Measurements from ENCODE around the gene GIGYF2.
A peak's percentile ranks its signal among the peaks of the same experiment; 100 is the strongest.

GIGYF2 gene

GRCh38 chr2:232770207-232770606 is 73.1 kb downstream of the GIGYF2 start:
- DNase-seq, result no peak

GRCh38 chr2:232771870-232772269 is 74.7 kb downstream of the GIGYF2 start:
- DNase-seq, result no peak

GRCh38 chr2:232772531-232772930 is 75.4 kb downstream of the GIGYF2 start:
- no peak for DNase-seq

GRCh38 chr2:232773815-232774214 is 76.7 kb downstream of the GIGYF2 start:
- DNase-seq, result no peak

GRCh38 chr2:232776435-232776834 is 79.3 kb downstream of the GIGYF2 start, which contains the start of gene KCNJ13:
Gene KCNJ13 (minus strand): TSS chr2:232776565. CDS start chr2:232771362, 5,203 bp downstream.
- peak; percentile 14 for DNase-seq

- no peak for DNase-seq
These were observed 80.1 kb downstream of the GIGYF2 start for GRCh38 chr2:232777276-232777675.

GRCh38 chr2:232779465-232779864 is 82.3 kb downstream of the GIGYF2 start:
- DNase-seq, result no peak

GRCh38 chr2:232779934-232780333 is 82.8 kb downstream of the GIGYF2 start:
- no peak for DNase-seq

GRCh38 chr2:232781765-232782164 is 84.6 kb downstream of the GIGYF2 start:
- DNase-seq, result peak; percentile 53

- DNase-seq, result no peak
These were observed 86.1 kb downstream of the GIGYF2 start for GRCh38 chr2:232783278-232783677.

- DNase-seq, result no peak
These were observed 90.7 kb downstream of the GIGYF2 start for GRCh38 chr2:232787806-232788205.

GRCh38 chr2:232789082-232789481 is 92.0 kb downstream of the GIGYF2 start:
- no peak for DNase-seq

GRCh38 chr2:232791518-232791917 is 94.4 kb downstream of the GIGYF2 start:
- DNase-seq, result no peak

- DNase-seq, result no peak
These were observed 96.1 kb downstream of the GIGYF2 start for GRCh38 chr2:232793271-232793670.

- no peak for DNase-seq
These were observed 97.8 kb downstream of the GIGYF2 start for GRCh38 chr2:232794981-232795380.

- peak; percentile 41 for DNase-seq
These were observed 98.8 kb downstream of the GIGYF2 start for GRCh38 chr2:232795920-232796319.

- no peak for DNase-seq
These were observed 101.1 kb downstream of the GIGYF2 start for GRCh38 chr2:232798187-232798586.

GRCh38 chr2:232800166-232800565 is 103.0 kb downstream of the GIGYF2 start:
- DNase-seq, result no peak

GRCh38 chr2:232802091-232802490 is 105.0 kb downstream of the GIGYF2 start:
- DNase-seq, result no peak

- no peak for DNase-seq
These were observed 112.4 kb downstream of the GIGYF2 start for GRCh38 chr2:232809349-232810124.

- no peak for DNase-seq
These were observed 113.3 kb downstream of the GIGYF2 start for GRCh38 chr2:232810444-232810843.

- no peak for DNase-seq
These were observed 118.4 kb downstream of the GIGYF2 start for GRCh38 chr2:232815569-232815968.

GRCh38 chr2:232816657-232817056 is 119.5 kb downstream of the GIGYF2 start:
- no peak for DNase-seq

GRCh38 chr2:232817756-232818155 is 120.6 kb downstream of the GIGYF2 start:
- DNase-seq, result no peak

- no peak for DNase-seq
These were observed 132.9 kb downstream of the GIGYF2 start for GRCh38 chr2:232829988-232830387.
